Peyer's patch (tissue), 4 donors: ENCODE data around the gene SPINT3. TPM values are rescaled to one million over a fixed set of nuclear protein-coding genes. Genes with fewer than 3 reads are reported as not detected.
A peak's percentile ranks its signal among the peaks of the same experiment; 100 is the strongest.

ENCODE experiments used
- DNase-seq, 3 donors: peaks; one replicate each; pipeline ENCODE4 v3.0.0-alpha.2; 2017 to 2019
- H3K27ac ChIP-seq, 4 donors: fragments of 200-600 bp; sonication (generic); one replicate each; pipeline ENCODE4 v1.5.1; 2016 to 2019
- H3K27me3 ChIP-seq, 2 donors: fragments of 200-600 bp; sonication (generic); one replicate each; pipeline ENCODE4 v1.5.1; 2019
- H3K36me3 ChIP-seq, 3 donors: fragments of 200-600 bp; sonication (generic); one replicate each; pipeline ENCODE4 v1.5.1; 2016 to 2019
- H3K4me1 ChIP-seq, 4 donors: fragments of 200-600 bp; sonication (generic); one replicate each; pipeline ENCODE4 v1.5.1; 2016 to 2019
- H3K4me3 ChIP-seq, 4 donors: fragments of 200-600 bp; sonication (generic); 1 replicate in 3 of 4; 2 replicates in 1 of 4; pipeline ENCODE4 v1.5.1; 2016 to 2019; ENCODE audit warnings: mild to moderate bottlenecking in 1 of 4
- H3K9me3 ChIP-seq, 4 donors: fragments of 200-600 bp; sonication (generic); one replicate each; pipeline ENCODE4 v1.5.1; 2016 to 2019; ENCODE audit warnings: mild to moderate bottlenecking in 1 of 4
- CTCF ChIP-seq, 6 experiments: fragments of 450-650 bp in 4 of 6; fragments of 200-600 bp in 2 of 6; sonication (generic) in 1 of 6; IDR thresholded peaks; one replicate each; pipeline ENCODE4 v1.5.1; 2017 to 2019; ENCODE audit warnings: antibody characterized with exemption in 6 of 6, mild to moderate bottlenecking in 3 of 6, moderate library complexity in 1 of 6
- POLR2A ChIP-seq, 2 donors: fragments of 450-650 bp; IDR thresholded peaks; one replicate each; pipeline ENCODE4 v1.5.1; 2017; ENCODE audit warnings: antibody characterized with exemption in 2 of 2, mild to moderate bottlenecking in 2 of 2, moderate library complexity in 2 of 2
- total RNA-seq, 4 donors: library from RNA; depleted of rRNA; stranded (reverse); fragments of >200 nt; gene quantifications; one replicate each; pipeline ENCODE4 v1.1.0, GENCODE V29; 2016

The SPINT3 gene
- total RNA-seq, 4 donors from 2014 or later: not detected

DNA sequence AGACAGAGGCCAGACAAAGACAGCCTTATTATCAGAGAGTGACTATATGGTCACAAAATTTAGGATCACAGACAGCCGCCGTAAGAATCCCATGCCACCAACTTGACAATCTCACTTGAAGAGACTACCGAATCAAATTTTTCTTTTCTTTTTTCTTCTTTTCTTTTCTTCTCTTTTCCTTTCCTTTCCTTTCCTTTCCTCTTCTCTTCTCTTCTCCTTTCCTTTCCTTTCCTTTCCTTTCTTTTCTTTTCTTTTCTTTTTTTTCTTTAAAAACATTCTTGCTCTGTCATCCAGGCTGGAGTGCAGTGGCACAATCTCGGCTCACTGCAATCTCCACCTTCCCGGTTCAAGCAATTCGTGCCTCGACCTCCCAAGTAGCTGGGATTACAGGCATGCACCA, 33.0 kb upstream of the SPINT3 start:
- no peaks in the 10 kb centered on the region for H3K9me3 ChIP-seq
- no peak overlapping the region for H3K27ac ChIP-seq
- no peak overlapping the region for H3K4me3 ChIP-seq
- no peak for DNase-seq
- TF ChIP-seq POLR2A (IDR thresholded peaks at IDR 0.05) (no peak), CTCF (IDR thresholded peaks at IDR 0.05) (no peak)
- H3K36me3 ChIP-seq: no peaks in the 10 kb centered on the region
- no peaks in the 10 kb centered on the region for H3K4me1 ChIP-seq
- H3K27me3 ChIP-seq: no peaks in the 10 kb centered on the region

DNA sequence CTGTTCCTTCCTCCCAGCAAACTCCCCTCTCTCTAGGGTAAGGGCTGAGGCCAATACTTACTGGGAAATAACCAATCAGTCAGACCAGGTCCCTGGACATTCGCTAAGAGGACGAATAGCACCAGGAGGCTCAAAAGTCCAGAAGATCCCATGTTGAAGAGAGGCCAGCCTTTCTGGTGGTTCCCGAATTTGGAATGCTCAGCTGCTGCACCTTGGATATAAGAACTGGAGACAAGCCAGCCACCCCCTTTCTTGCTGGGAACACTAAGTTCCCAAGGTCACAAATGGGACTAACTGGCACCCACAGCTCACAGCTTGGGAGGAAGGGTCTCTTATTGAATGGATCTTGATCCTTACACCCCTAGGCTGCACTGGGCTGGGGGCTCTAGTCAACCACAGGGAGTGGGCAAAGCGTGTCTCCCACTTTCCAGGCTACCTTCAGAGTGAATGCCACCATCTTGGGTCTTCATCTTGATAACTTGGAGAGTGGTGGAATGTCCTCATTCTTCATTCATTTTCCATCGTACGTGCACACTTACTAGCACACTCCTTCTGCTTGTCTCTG, 31.9 kb upstream of the SPINT3 start, which contains the start of gene EPPIN:
Gene EPPIN (minus strand): TSS at position 196 of the 565 bp plus-strand sequence. CDS start 44 bp downstream, at position 152.
- TF ChIP-seq CTCF (IDR thresholded peaks at IDR 0.05) (no peak), POLR2A (IDR thresholded peaks at IDR 0.05) (no peak)
- Histone ChIP-seq H3K9me3 (no peaks in the 10 kb centered on the region), H3K27ac (no peak within 1 kb of the TSS), H3K27me3 (no peaks in the 10 kb centered on the region), H3K36me3 (no peaks in the 10 kb centered on the region), H3K4me3 (no peak within 1 kb of the TSS), H3K4me1 (no peaks in the 10 kb centered on the region)
- DNase-seq: no peak

- no peaks in the 10 kb centered on the region for H3K27me3 ChIP-seq
- no peaks in the 10 kb centered on the region for H3K9me3 ChIP-seq
- H3K27ac ChIP-seq: no peak overlapping the region
- H3K36me3 ChIP-seq: no peaks in the 10 kb centered on the region
- DNase-seq: no peak
- H3K4me3 ChIP-seq: no peak overlapping the region
- TF ChIP-seq CTCF (IDR thresholded peaks at IDR 0.05) (peak in 3 of 6 experiments; percentile 44 to 49 (median 46)), POLR2A (IDR thresholded peaks at IDR 0.05) (no peak)
- H3K4me1 ChIP-seq: no peaks in the 10 kb centered on the region
Measured at GRCh38 chr20:45545754-45546453, 30.5 kb upstream of the SPINT3 start.

- Histone ChIP-seq H3K27ac (no peak overlapping the region), H3K9me3 (no peaks in the 10 kb centered on the region), H3K4me3 (no peak overlapping the region), H3K36me3 (no peaks in the 10 kb centered on the region), H3K4me1 (no peaks in the 10 kb centered on the region), H3K27me3 (no peaks in the 10 kb centered on the region)
- TF ChIP-seq POLR2A (IDR thresholded peaks at IDR 0.05) (no peak), CTCF (IDR thresholded peaks at IDR 0.05) (no peak)
- no peak for DNase-seq
Measured at GRCh38 chr20:45545351-45545750, 29.9 kb upstream of the SPINT3 start.

DNA sequence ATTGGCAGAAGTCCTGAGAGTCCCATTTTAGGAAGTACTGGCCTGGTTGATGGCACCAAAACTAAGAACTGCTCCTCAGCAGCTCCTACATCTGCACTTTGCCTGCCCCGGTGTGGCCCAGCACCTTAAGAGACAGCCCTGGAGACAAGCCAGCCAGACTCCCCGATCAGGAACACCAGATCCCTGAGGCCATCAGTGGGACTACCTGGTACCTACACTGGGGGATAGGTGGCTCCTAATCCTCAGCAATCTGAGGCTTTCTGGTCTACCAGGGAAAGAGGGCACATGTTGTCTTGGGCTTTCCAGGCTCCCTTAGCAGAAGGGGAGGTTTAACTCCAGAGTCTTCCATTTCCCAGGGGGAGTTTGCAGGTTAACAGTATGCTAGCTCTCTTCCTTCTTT, 24.0 kb upstream of the SPINT3 start, which contains the start of gene WFDC6:
Gene WFDC6 (minus strand): TSS at position 101 of the 400 bp plus-strand sequence. CDS start 75 bp downstream, at position 26.
- Histone ChIP-seq H3K4me3 (no peak within 1 kb of the TSS), H3K36me3 (no peaks in the 10 kb centered on the region), H3K27ac (no peak within 1 kb of the TSS), H3K9me3 (no peaks in the 10 kb centered on the region), H3K4me1 (no peaks in the 10 kb centered on the region), H3K27me3 (no peaks in the 10 kb centered on the region)
- DNase-seq: no peak
- TF ChIP-seq CTCF (IDR thresholded peaks at IDR 0.05) (no peak), POLR2A (IDR thresholded peaks at IDR 0.05) (no peak)
